Nephron progenitor cell (in vitro differentiated cells): ENCODE measurements around the gene SPTBN4.

Source experiments
- DNase-seq: peaks from one replicate; pipeline ENCODE4 v3.0.0; 2021
- H3K27ac Mint-ChIP-seq: 2 replicates; pipeline ENCODE4 v1.8.0; 2021; ENCODE audit warnings: mild to moderate bottlenecking, moderate library complexity, mixed read lengths
- H3K27me3 Mint-ChIP-seq: 2 replicates; pipeline ENCODE4 v1.8.0; 2021; ENCODE audit warnings: mild to moderate bottlenecking, low read depth, mixed read lengths; ENCODE audit not compliant: poor library complexity
- H3K36me3 Mint-ChIP-seq: 2 replicates; pipeline ENCODE4 v1.8.0; 2021; ENCODE audit warnings: low read depth, mixed read lengths
- H3K4me1 Mint-ChIP-seq: 2 replicates; pipeline ENCODE4 v1.8.0; 2021; ENCODE audit warnings: mixed read lengths
- H3K4me3 Mint-ChIP-seq: 2 replicates; pipeline ENCODE4 v1.8.0; 2021; ENCODE audit warnings: mild to moderate bottlenecking, moderate library complexity, mixed read lengths
- H3K9me3 Mint-ChIP-seq: 2 replicates; pipeline ENCODE4 v1.8.0; 2021; ENCODE audit warnings: mild to moderate bottlenecking, moderate library complexity, mixed read lengths
- TF ChIP-seq, protein P1 (sequence below): fragments of 200-600 bp; sonication (generic); IDR thresholded peaks from 2 replicates; pipeline ENCODE4 v1.5.0; 2021; ENCODE audit warnings: antibody characterized with exemption

The SPTBN4 gene

GRCh38 chr19:40585982-40586422 lies 119.2 kb downstream of the SPTBN4 start:
- Mint-ChIP-seq H3K36me3 (peaks cover 46% of the 10 kb centered on the region), H3K27ac (peak overlapping the region; percentile 7), H3K4me1 (peaks cover 41% of the 10 kb centered on the region), H3K4me3 (no peak overlapping the region), H3K9me3 (no peaks in the 10 kb centered on the region), H3K27me3 (peaks cover 3% of the 10 kb centered on the region)
- TF ChIP-seq, protein P1, sequence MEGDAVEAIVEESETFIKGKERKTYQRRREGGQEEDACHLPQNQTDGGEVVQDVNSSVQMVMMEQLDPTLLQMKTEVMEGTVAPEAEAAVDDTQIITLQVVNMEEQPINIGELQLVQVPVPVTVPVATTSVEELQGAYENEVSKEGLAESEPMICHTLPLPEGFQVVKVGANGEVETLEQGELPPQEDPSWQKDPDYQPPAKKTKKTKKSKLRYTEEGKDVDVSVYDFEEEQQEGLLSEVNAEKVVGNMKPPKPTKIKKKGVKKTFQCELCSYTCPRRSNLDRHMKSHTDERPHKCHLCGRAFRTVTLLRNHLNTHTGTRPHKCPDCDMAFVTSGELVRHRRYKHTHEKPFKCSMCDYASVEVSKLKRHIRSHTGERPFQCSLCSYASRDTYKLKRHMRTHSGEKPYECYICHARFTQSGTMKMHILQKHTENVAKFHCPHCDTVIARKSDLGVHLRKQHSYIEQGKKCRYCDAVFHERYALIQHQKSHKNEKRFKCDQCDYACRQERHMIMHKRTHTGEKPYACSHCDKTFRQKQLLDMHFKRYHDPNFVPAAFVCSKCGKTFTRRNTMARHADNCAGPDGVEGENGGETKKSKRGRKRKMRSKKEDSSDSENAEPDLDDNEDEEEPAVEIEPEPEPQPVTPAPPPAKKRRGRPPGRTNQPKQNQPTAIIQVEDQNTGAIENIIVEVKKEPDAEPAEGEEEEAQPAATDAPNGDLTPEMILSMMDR: no peak
- no peak for DNase-seq

DNA sequence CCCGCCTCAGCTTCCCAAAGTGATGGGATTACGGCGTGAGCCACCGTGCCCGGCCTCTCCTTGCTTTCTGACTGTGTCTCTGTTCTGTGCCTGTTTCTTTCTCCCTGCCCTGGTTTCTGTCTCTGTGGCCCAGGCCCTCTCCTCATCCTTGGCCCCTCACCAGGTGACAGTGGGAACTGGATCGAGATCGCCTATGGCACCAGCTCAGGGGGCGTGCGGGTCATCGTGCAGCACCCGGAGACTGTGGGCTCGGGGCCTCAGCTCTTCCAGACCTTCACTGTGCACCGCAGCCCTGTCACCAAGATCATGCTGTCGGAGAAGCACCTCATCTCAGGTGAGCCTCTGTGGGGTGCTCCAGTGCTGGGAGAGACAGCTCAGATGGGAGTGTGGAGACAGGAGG lies 119.8 kb downstream of the SPTBN4 start:
- Mint-ChIP-seq H3K4me1 (peaks cover 41% of the 10 kb centered on the region), H3K36me3 (peaks cover 48% of the 10 kb centered on the region), H3K9me3 (no peaks in the 10 kb centered on the region), H3K27me3 (peaks cover 4% of the 10 kb centered on the region), H3K27ac (no peak overlapping the region), H3K4me3 (no peak overlapping the region)
- DNase-seq: no peak
- TF ChIP-seq, protein P1: no peak

- H3K27me3 Mint-ChIP-seq: peaks cover 6% of the 10 kb centered on the region
- no peaks in the 10 kb centered on the region for H3K9me3 Mint-ChIP-seq
- peaks cover 47% of the 10 kb centered on the region for H3K36me3 Mint-ChIP-seq
Measured at GRCh38 chr19:40588110-40588854, 121.5 kb downstream of the SPTBN4 start.

DNA sequence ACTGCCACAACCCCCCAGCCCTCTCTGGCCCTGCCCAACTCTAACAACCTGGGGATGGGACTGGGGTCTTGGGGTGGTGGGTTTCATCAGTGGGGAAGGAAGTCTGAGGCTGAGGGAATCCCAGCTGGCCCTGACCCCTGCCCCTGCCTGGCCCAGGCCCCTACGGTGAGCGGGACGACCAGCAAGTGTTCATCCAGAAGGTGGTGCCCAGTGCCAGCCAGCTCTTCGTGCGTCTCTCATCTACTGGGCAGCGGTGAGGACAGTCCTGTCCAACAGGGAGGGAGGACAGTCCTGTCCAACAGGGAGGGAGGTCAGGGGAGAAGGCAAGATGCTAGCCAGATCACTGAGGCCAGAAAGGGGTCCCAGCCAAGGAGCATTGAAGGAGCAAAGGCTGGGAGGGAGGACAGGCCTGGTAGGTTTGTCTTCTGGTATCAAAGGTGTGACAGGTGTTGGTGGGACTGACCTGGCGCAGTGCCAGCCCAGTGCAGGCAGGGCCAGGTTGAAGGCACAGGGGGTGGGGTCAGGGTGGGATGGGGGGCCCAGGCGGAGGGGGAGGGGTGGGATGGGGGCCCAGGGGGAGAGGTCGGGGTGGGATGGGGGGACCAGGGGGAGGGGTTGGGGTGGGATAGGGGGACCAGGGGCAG lies 122.2 kb downstream of the SPTBN4 start:
- no peak for DNase-seq
- peaks cover 43% of the 10 kb centered on the region for H3K36me3 Mint-ChIP-seq
- TF ChIP-seq, protein P1: no peak
- peaks cover 8% of the 10 kb centered on the region for H3K27me3 Mint-ChIP-seq
- no peak overlapping the region for H3K27ac Mint-ChIP-seq
- H3K4me1 Mint-ChIP-seq: peaks cover 30% of the 10 kb centered on the region
- no peaks in the 10 kb centered on the region for H3K9me3 Mint-ChIP-seq
- no peak overlapping the region for H3K4me3 Mint-ChIP-seq

More at GRCh38 chr19:40588110-40588854, 121.5 kb downstream of the SPTBN4 start:
- TF ChIP-seq, protein P1: no peak
- Mint-ChIP-seq H3K4me3 (no peak overlapping the region), H3K4me1 (peaks cover 35% of the 10 kb centered on the region), H3K27ac (peak overlapping the region; percentile 36)
- DNase-seq: no peak

GRCh38 chr19:40589591-40590429 lies 123.0 kb downstream of the SPTBN4 start:
- peaks cover 36% of the 10 kb centered on the region for H3K36me3 Mint-ChIP-seq
- no peaks in the 10 kb centered on the region for H3K9me3 Mint-ChIP-seq
- TF ChIP-seq, protein P1: no peak
- H3K4me3 Mint-ChIP-seq: no peak overlapping the region
- peaks cover 31% of the 10 kb centered on the region for H3K4me1 Mint-ChIP-seq
- peaks cover 15% of the 10 kb centered on the region for H3K27me3 Mint-ChIP-seq
- H3K27ac Mint-ChIP-seq: no peak overlapping the region
- DNase-seq: no peak
